ENCODE data around the gene ADAMTSL4.

DNA sequence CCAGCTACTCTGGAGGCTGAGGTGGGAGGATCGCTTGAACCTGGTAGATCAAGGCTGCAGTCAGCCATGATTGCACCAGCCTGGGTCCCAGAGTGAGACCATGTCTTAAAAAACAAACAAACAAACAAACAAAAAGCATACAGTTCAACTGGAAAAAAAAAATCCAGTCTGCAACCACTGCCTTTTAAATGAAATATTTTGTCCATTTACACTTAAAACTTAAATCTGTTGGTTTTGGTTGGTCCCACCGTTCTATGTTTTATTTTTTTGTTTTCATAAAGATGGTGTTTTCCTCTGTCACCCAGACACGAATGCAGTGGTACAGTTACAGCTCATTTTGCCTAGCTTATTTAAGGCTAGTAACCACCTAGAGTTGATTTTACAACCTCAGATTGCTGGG lies 23.9 kb upstream of the ADAMTSL4 start:
- TF ChIP-seq, protein P1, sequence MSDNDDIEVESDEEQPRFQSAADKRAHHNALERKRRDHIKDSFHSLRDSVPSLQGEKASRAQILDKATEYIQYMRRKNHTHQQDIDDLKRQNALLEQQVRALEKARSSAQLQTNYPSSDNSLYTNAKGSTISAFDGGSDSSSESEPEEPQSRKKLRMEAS (IDR thresholded peaks at IDR 0.05) = no peak
- TF ChIP-seq, protein P2, sequence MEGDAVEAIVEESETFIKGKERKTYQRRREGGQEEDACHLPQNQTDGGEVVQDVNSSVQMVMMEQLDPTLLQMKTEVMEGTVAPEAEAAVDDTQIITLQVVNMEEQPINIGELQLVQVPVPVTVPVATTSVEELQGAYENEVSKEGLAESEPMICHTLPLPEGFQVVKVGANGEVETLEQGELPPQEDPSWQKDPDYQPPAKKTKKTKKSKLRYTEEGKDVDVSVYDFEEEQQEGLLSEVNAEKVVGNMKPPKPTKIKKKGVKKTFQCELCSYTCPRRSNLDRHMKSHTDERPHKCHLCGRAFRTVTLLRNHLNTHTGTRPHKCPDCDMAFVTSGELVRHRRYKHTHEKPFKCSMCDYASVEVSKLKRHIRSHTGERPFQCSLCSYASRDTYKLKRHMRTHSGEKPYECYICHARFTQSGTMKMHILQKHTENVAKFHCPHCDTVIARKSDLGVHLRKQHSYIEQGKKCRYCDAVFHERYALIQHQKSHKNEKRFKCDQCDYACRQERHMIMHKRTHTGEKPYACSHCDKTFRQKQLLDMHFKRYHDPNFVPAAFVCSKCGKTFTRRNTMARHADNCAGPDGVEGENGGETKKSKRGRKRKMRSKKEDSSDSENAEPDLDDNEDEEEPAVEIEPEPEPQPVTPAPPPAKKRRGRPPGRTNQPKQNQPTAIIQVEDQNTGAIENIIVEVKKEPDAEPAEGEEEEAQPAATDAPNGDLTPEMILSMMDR (IDR thresholded peaks at IDR 0.05; ENCODE audit: low read depth, low read length, missing input control) = no peak
- TF ChIP-seq, protein P3, sequence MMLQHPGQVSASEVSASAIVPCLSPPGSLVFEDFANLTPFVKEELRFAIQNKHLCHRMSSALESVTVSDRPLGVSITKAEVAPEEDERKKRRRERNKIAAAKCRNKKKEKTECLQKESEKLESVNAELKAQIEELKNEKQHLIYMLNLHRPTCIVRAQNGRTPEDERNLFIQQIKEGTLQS (IDR thresholded peaks at IDR 0.05) = no peak
- TF ChIP-seq, protein P4, sequence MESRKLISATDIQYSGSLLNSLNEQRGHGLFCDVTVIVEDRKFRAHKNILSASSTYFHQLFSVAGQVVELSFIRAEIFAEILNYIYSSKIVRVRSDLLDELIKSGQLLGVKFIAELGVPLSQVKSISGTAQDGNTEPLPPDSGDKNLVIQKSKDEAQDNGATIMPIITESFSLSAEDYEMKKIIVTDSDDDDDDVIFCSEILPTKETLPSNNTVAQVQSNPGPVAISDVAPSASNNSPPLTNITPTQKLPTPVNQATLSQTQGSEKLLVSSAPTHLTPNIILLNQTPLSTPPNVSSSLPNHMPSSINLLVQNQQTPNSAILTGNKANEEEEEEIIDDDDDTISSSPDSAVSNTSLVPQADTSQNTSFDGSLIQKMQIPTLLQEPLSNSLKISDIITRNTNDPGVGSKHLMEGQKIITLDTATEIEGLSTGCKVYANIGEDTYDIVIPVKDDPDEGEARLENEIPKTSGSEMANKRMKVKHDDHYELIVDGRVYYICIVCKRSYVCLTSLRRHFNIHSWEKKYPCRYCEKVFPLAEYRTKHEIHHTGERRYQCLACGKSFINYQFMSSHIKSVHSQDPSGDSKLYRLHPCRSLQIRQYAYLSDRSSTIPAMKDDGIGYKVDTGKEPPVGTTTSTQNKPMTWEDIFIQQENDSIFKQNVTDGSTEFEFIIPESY (IDR thresholded peaks at IDR 0.05) = no peak
- TF ChIP-seq YY1 (IDR thresholded peaks at IDR 0.05) (no peak), TAF1 (conservative IDR thresholded peaks at IDR 0.05) (no peak), JUND (IDR thresholded peaks at IDR 0.05) (no peak), HNF4G (IDR thresholded peaks at IDR 0.05) (no peak), RAD21 (IDR thresholded peaks at IDR 0.05) (no peak), GABPA (IDR thresholded peaks at IDR 0.05 in 1 of 2, conservative IDR thresholded peaks at IDR 0.05 in 1 of 2) (no peak)
- TF ChIP-seq, protein P5, sequence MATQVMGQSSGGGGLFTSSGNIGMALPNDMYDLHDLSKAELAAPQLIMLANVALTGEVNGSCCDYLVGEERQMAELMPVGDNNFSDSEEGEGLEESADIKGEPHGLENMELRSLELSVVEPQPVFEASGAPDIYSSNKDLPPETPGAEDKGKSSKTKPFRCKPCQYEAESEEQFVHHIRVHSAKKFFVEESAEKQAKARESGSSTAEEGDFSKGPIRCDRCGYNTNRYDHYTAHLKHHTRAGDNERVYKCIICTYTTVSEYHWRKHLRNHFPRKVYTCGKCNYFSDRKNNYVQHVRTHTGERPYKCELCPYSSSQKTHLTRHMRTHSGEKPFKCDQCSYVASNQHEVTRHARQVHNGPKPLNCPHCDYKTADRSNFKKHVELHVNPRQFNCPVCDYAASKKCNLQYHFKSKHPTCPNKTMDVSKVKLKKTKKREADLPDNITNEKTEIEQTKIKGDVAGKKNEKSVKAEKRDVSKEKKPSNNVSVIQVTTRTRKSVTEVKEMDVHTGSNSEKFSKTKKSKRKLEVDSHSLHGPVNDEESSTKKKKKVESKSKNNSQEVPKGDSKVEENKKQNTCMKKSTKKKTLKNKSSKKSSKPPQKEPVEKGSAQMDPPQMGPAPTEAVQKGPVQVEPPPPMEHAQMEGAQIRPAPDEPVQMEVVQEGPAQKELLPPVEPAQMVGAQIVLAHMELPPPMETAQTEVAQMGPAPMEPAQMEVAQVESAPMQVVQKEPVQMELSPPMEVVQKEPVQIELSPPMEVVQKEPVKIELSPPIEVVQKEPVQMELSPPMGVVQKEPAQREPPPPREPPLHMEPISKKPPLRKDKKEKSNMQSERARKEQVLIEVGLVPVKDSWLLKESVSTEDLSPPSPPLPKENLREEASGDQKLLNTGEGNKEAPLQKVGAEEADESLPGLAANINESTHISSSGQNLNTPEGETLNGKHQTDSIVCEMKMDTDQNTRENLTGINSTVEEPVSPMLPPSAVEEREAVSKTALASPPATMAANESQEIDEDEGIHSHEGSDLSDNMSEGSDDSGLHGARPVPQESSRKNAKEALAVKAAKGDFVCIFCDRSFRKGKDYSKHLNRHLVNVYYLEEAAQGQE (IDR thresholded peaks at IDR 0.05) = no peak

Data from liver (tissue), 3 donors.